Thoracic aorta (tissue), 2 donors: ENCODE measurements around the gene TPGS2. TPM values are rescaled to one million over a fixed set of nuclear protein-coding genes. Genes with fewer than 3 reads are reported as not detected.
A peak's percentile ranks its signal among the peaks of the same experiment; 100 is the strongest.

ENCODE experiments used
- ATAC-seq: fragments of 150-250 bp; one replicate; pipeline ENCODE4 v1.8.0; 2017; ENCODE audit warnings: low read depth; ENCODE audit not compliant: insufficient number of reproducible peaks, low FRiP score
- DNase-seq: peaks from one replicate; pipeline ENCODE4 v3.0.0-alpha.2; 2020; ENCODE audit warnings: low spot score
- H3K27ac ChIP-seq, 2 donors: fragments of 200-600 bp; sonication (generic); 1 replicate in 1 of 2; 2 replicates in 1 of 2; pipeline ENCODE4 v1.5.1; 2016; ENCODE audit warnings: mild to moderate bottlenecking in 2 of 2, moderate library complexity in 2 of 2
- H3K27me3 ChIP-seq: fragments of 200-600 bp; sonication (generic); replicated peaks from 2 replicates; pipeline ENCODE4 v1.6.0; 2016; ENCODE audit warnings: mild to moderate bottlenecking; ENCODE audit not compliant: insufficient read depth
- H3K36me3 ChIP-seq: fragments of 200-600 bp; sonication (generic); one replicate; pipeline ENCODE4 v1.5.1; 2016
- H3K4me1 ChIP-seq, 2 donors: fragments of 200-600 bp; sonication (generic); 1 replicate in 1 of 2; 2 replicates in 1 of 2; pipeline versions ENCODE4 v1.5.1 to v1.6.0; 2016; ENCODE audit warnings: low read depth in 2 of 2, mild to moderate bottlenecking in 1 of 2; ENCODE audit not compliant: control insufficient read depth in 1 of 2
- H3K4me3 ChIP-seq: fragments of 200-600 bp; sonication (generic); 2 replicates; pipeline ENCODE4 v1.5.1; 2016; ENCODE audit warnings: mild to moderate bottlenecking
- H3K9me3 ChIP-seq: fragments of 200-600 bp; sonication (generic); 2 replicates; pipeline ENCODE4 v1.5.1; 2016
- total RNA-seq, 2 donors: library from RNA; depleted of rRNA; stranded (reverse); fragments of >200 nt; gene quantifications; one replicate each; pipeline versions ENCODE4 v1.1.0 to v1.2.3, GENCODE V29; 2016
- TF ChIP-seq, protein P1 (sequence below): fragments of 200-600 bp; sonication (generic); IDR thresholded peaks from one replicate; pipeline ENCODE4 v1.5.1; 2019; ENCODE audit warnings: antibody characterized with exemption

Gene TPGS2
- total RNA-seq, 2 donors from 2014 or later: 83.0 to 150 TPM

DNA sequence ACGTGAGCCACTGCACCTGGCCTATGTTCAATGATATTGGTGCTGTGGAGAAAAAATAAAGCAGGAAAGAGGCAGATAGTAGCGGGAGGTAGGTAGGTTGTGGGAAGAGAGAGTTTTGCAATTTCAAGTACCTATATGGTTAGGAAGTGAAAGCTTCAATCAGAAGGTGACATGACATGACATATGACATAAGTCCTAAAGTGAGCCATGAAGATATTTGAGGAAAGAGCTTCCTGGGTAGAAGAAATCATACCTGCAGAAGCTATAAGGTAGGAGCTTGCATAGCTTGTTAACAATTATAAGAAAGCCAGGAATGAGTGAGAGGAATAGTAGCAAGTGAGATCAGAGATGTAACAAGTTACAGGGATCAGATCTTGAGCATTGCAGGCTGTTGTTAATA is 4.3 kb upstream of the TPGS2 start:
- Histone ChIP-seq H3K36me3 (no peaks in the 10 kb centered on the region), H3K4me1 (peaks cover 9 to 17% of the 10 kb centered on the region in 2 donors), H3K9me3 (no peaks in the 10 kb centered on the region), H3K27ac (no peak overlapping the region), H3K27me3 (no peaks in the 10 kb centered on the region), H3K4me3 (no peak overlapping the region)
- DNase-seq (no peak), ATAC-seq (no peak)
- TF ChIP-seq, protein P1, sequence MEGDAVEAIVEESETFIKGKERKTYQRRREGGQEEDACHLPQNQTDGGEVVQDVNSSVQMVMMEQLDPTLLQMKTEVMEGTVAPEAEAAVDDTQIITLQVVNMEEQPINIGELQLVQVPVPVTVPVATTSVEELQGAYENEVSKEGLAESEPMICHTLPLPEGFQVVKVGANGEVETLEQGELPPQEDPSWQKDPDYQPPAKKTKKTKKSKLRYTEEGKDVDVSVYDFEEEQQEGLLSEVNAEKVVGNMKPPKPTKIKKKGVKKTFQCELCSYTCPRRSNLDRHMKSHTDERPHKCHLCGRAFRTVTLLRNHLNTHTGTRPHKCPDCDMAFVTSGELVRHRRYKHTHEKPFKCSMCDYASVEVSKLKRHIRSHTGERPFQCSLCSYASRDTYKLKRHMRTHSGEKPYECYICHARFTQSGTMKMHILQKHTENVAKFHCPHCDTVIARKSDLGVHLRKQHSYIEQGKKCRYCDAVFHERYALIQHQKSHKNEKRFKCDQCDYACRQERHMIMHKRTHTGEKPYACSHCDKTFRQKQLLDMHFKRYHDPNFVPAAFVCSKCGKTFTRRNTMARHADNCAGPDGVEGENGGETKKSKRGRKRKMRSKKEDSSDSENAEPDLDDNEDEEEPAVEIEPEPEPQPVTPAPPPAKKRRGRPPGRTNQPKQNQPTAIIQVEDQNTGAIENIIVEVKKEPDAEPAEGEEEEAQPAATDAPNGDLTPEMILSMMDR: no peak

DNA sequence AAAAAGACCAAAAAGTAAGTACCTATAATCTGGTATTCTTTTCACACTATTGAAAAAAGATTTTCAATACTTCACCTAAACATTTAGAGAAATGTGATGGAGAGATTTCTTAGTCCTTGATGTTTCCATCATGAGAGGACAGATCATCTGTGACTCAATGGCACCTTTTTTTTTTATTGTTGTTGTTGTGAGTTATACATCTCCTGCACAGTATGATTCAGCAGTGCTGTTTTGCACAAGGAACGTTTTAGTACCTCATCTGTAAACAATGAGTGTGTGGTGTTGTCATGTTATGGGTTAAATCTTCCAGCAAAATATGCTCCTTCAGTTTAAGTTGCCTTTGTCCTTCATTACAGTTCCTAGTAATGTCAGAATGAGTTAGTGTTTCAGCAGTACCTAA is 2.3 kb upstream of the TPGS2 start:
- H3K4me1 ChIP-seq: peaks cover 6 to 21% of the 10 kb centered on the region in 2 donors
- DNase-seq (no peak), ATAC-seq (no peak)
- no peak overlapping the region for H3K4me3 ChIP-seq
- TF ChIP-seq, protein P1: no peak
- no peaks in the 10 kb centered on the region for H3K36me3 ChIP-seq
- no peaks in the 10 kb centered on the region for H3K9me3 ChIP-seq
- H3K27ac ChIP-seq: no peak overlapping the region
- no peaks in the 10 kb centered on the region for H3K27me3 ChIP-seq

DNA sequence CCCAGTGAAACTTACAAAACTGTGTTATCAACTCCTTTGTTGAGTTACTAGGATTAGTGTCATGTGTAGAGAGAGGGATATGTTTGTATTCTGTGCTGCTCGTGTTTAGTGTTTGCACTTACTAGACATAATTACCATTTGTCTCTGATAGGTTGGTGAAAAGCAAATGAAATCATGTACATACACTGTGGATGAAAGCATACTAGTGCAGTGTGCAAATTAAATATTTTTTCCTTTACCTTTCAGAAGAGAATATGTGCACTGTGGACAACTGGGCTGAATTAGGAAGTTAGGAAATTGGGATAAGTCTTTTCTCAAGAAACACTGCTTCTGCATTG is 1.3 kb upstream of the TPGS2 start:
- DNase-seq (no peak), ATAC-seq (no peak)
- H3K9me3 ChIP-seq: no peaks in the 10 kb centered on the region
- no peaks in the 10 kb centered on the region for H3K27me3 ChIP-seq
- peaks cover 6 to 21% of the 10 kb centered on the region in 2 donors for H3K4me1 ChIP-seq
- H3K4me3 ChIP-seq: peak overlapping the region; percentile 92
- no peaks in the 10 kb centered on the region for H3K36me3 ChIP-seq
- H3K27ac ChIP-seq: peak overlapping the region in 1 of 2 donors; percentile 65
- TF ChIP-seq, protein P1: no peak

DNA sequence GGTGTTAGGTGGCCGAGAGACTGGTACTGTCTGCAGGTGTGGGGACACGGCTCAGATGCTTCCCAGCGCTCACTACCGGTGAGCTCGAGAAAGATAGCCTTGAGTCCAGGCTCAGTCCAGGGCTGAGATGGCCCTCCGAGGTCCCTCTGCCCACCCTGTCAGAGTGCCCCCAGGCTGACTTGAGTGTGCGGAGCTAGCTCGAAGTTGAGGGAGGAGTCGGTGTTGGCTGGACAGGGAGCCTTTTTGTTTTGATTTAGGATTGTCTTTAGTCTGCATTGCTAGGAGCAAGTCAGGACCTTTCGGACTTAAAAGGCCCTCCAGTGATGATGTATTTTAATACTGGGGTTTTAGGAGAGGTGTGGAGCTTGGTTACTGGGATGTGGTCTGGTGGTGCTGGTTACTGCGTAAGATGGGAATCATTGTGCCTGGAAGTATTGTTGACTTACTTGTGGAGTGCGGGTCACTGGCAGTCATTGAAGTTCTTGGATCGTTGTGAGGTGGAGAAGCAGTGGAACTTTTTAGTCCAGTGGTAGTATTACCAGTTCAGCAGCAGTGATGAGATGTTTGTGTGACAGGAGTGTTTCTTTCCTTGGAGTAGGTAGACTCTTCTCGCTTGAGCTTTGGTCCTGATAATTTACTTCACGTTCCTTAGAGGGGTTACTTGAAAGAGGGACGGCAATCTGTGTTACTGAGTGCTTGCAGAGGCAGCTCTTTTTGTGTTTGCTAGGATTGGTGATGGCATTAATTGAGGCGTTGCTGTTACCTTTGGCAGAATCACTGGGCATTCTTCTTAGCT is 758 bp upstream of the TPGS2 start:
- ATAC-seq: peak; percentile 11
- no peaks in the 10 kb centered on the region for H3K27me3 ChIP-seq
- DNase-seq: no peak
- H3K27ac ChIP-seq: peak overlapping the region; percentile 65 to 79
- peak overlapping the region; percentile 92 for H3K4me3 ChIP-seq
- no peaks in the 10 kb centered on the region for H3K36me3 ChIP-seq
- TF ChIP-seq, protein P1: no peak
- peaks cover 6 to 21% of the 10 kb centered on the region in 2 donors for H3K4me1 ChIP-seq
- H3K9me3 ChIP-seq: no peaks in the 10 kb centered on the region

DNA sequence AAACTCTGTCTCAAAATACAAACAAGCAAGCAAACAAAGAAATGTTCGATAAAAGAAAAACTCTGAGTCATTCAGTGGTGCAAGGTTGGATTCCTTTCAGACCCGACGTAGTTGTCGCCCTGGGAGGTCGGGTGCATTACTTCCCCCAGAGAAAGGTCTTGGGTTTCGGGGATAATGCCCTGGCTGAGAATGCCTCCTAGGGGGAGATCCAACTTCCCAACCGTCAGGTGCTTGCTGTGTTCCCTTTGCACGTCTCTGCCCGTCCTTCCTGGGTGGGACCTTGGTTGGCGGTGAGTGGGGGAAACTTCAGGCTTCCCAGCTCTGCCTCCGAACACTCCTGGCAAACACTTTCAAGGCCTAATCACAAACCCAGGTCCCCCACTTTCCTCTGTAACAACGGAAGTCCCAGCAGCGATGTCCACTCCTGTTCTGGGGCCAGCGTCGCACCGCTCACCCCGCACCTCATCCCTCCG is 609 bp downstream of the TPGS2 start:
- Histone ChIP-seq H3K27ac (peak overlapping the region; percentile 65 to 79), H3K4me3 (peak overlapping the region; percentile 92), H3K27me3 (no peaks in the 10 kb centered on the region), H3K36me3 (no peaks in the 10 kb centered on the region), H3K4me1 (peaks cover 6 to 21% of the 10 kb centered on the region in 2 donors), H3K9me3 (no peaks in the 10 kb centered on the region)
- TF ChIP-seq, protein P1: no peak
- DNase-seq: no peak
- ATAC-seq: no peak
